Retinal pigment epithelial cell (primary cell): ENCODE data around the gene MSANTD1.

ENCODE experiments used
- DNase-seq: peaks from one replicate; pipeline ENCODE4 v3.0.0-alpha.2; 2010; ENCODE audit warnings: low read depth
- H3K4me3 ChIP-seq: 2 replicates; pipeline ENCODE4 v1.5.1; 2011; ENCODE audit warnings: mild to moderate bottlenecking, low read length, control low read depth, moderate library complexity
- CTCF ChIP-seq: conservative IDR thresholded peaks from 2 replicates; pipeline ENCODE4 v1.5.1; 2011; ENCODE audit warnings: low read depth, low read length, control low read depth, inconsistent platforms

MSANTD1 gene

DNA sequence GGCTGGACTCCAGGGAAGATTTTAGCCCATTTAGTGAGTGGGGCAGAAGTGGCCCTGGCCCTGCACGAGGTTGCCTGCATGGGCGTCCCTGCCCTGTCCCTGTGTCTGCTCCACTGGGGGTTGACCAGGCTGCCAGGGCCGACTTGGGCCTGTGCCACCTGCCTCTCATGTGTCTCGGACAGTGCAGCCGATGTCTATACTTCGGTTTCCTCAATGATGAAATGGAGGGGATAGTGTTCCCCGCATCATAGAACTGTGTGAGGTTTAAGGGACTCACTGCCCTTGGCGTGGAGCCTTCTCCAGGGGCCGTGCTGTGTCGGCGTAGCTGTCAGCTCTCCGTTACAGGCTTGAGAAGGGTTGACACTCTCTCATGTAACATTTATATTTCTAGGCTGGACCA is 27.0 kb upstream of the MSANTD1 start:
- no peak for DNase-seq
- TF ChIP-seq CTCF: no peak
- no peak overlapping the region for H3K4me3 ChIP-seq

DNA sequence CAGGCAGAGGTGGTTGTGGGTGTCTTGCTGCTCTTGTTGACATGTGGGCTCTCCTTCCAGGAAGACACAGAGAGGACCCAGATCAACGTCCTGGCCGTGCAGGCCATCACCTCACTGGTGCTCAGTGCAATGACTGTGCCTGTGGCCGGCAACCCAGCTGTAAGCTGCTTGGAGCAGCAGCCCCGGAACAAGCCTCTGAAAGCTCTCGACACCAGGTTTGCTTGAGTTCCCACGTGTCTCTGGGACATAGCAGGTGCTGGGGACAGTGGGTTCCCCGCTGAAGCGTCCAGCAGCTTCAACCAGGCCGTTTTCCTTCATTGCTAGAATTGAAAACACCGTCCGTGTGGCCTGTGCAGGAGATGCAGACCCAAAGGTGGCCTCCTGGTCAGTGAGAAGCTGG is 25.6 kb upstream of the MSANTD1 start:
- TF ChIP-seq CTCF: no peak
- H3K4me3 ChIP-seq: no peak overlapping the region
- no peak for DNase-seq

DNA sequence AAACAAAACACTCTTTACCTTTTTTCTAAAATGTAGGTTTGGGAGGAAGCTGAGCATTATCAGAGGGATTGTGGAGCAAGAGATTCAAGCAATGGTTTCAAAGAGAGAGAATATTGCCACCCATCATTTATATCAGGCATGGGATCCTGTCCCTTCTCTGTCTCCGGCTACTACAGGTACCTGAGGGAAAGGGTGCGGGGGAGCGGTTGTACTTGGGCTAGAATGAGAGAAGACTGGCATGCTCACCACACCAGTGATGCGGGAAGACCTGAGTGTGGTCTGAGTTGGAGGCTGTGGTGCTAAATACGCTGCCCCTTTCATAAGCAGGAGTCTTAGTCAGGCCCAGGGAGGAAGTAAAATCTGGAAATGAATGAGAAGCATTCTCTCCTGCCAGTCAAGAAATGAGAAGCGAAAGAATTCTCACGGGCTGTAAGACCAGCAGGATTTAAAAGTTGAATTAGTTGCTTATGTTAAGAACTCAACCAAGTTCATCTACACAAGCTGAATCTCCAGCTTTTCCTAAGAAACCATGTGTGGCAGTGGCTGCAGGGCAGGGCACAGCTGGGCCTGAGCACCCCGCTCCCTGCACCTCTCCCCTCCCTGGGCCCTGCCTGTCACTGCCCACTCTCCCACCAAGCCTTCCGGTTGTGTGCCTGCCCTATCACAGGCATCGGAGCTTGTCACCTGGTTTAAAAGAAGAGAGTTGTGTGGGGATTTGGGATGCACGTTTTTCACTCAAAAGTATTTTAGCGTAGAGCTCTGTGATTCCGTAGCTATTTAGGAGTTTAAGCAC is 24.8 kb upstream of the MSANTD1 start:
- H3K4me3 ChIP-seq: no peak overlapping the region
- no peak for TF ChIP-seq CTCF
- DNase-seq: no peak

GRCh38 chr4:3225071-3225850 is 23.7 kb upstream of the MSANTD1 start:
- no peak for TF ChIP-seq CTCF
- no peak for DNase-seq
- H3K4me3 ChIP-seq: no peak overlapping the region

DNA sequence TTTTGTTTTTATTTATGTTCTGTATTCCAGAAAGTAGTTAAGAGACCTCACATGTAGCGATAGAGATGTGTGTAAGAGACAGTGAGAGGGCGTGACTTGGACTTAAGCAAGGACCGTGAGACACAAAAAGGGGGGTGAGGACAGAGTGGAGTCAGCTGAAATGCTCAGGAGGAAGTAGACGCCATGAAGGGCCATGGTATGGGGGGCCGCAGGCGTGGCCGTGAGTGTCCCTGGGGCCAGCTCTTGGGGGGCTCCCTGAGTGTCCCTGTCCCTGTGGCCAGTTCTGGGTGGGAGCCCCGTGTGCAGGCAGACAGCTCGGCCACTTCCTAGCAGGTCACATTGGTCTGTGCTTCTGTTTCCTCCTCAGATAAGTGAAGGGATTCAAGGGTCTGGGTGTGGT is 23.0 kb upstream of the MSANTD1 start:
- TF ChIP-seq CTCF: no peak
- no peak overlapping the region for H3K4me3 ChIP-seq
- DNase-seq: no peak

DNA sequence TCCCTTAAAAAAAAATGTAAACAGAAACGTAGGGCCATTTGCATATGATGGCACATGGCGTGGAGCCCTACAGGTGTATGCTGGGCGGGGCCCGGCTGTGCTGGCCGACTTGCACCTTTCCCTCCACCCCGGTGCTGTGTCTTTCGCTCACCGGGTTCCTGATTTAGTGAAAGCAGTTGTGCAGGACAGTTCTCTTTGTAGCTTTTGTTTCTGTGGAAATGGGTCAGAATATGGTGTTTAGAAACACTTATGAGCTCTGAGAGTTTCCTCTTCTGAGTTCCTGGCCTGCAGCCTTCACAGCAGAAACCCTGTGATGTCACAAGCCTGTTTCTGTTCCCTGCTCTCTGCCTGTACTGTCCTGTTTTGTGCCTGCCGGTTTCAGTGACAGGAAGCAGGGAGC is 22.5 kb upstream of the MSANTD1 start:
- no peak for DNase-seq

More for the DNA sequence above, 22.5 kb upstream of the MSANTD1 start:
- no peak for TF ChIP-seq CTCF
- no peak overlapping the region for H3K4me3 ChIP-seq
